HG03097 (cell line): ENCODE data around the gene DNAJC8.

Experiments used
- ATAC-seq: cut with Tn5 transposase; IDR thresholded peaks from one replicate; pipeline ENCODE4 v1.9.1; 2021; ENCODE audit not compliant: unreplicated experiment, low FRiP score

The DNAJC8 gene

DNA sequence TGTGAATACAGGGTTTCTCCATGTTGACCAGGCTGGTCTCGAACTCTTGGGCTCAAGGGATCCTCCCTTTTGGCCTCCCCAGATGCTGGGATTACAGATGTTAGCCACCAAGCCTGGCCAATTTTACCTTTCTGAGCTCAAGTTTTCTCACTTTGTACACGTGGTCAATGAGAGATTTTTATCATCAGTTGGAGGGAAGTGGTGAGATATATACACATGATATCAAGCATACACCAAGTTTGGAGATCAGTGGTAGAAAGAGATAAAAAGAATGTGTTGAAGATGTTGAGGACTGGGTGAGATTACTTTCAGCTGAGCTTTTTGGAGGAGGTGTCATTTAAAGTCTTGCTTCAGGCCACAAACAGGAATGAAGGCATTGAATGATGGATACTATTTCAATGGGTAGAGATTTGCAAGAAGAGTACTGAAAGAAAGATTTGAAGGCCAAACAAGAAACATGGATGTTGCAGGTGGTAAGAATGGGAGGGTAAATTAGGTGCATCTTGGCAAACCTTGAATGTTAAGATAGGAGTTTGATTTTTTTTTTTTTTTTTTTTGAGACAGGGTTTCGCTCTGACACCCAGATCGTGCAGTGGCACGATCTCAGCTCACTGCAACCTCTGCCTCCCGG, 23.5 kb upstream of the DNAJC8 start:
- no peak for ATAC-seq

DNA sequence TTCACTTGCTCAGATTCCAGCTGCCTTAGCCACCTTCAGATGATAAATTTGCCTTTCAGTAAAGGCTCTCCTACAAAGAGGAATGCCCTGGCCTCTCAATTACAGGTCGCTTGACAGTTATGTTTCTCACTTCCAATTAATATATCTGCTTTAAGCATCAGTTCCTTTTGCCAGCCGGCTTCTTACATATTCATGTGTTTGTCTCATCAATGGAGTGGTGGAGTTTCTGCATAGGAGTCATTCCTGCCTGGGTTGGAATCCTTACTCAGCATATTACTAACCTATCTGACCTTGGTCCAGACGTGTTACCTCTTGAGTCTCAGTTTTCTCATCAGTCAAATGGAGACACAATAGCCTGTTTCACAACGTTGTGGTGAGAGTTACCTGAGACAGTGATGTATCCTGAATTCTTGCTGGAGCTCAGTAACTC, 17.1 kb upstream of the DNAJC8 start:
- ATAC-seq: no peak

DNA sequence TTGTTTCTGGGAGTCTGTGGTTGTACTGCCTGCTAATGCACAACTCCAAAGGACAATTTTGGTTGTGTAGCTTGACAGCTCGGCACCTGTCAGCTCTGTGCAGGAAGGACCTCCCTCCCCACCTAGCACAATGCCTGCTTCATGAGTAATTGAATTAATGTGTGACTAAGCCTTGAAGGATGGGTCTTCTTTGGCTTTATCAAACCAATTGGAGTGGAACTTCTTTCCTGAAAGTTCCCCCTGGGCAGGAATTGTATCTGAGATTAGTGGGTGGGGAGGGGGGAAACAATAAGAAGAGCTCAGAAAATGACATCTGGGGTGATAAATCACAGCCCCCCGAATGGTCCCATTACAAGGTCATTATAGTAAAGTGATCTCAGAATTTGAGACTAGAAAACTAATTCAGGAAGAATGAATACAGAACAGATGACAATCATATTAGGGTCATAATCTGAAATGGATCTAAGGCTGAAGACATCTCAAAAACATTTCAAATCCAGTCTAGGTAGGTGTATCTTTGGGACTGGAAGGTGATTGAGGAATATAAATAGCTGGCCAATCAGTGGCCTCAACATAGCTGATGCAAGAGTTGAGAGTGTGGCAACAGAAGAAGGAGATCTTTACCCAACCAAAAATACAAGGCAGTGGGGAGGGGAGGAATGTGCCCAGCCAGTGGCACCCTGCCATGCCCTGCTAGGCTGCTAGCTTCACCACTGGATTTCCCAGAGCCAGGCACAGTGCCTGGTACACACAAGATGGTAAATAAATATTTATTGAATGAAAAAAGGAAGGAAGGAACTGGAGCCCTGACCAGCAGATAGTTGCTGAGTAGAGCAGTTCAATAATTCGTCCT, 16.4 kb upstream of the DNAJC8 start:
- no peak for ATAC-seq

DNA sequence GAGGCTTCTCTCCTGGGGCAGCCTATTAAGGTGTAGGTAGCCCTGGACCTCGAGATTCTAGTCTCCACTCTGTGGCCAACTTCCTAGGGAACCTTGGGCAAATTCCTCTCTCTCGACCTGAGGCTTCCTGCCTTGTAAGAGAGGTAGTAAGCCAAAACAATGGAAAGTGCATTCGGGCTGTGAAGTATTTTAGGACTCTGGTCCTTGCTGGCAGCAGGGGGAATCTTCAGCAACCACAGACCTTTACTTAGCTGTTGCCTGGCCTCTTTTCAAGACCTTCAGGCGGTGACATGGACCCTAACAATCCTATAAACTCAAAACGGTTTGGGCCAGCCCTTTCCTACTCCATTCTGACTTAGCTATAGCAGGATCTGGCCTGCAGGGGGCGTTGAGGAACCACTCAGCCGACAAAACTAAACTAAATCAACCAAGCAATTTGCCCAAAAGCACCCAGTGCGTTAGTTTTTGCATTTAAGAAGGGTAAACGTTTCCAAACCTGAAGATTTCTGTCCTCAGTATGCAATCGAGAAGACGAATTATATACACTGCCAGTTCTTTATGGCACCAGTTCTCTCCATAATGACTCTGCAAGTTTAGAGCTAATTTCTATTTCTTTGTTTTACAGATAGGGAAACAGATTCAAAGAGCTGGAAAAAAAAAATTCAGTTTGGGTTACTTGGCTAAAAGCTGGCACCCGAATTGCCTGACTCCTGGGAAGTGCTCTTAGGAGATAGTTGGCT, 15.6 kb upstream of the DNAJC8 start:
- ATAC-seq: no peak

DNA sequence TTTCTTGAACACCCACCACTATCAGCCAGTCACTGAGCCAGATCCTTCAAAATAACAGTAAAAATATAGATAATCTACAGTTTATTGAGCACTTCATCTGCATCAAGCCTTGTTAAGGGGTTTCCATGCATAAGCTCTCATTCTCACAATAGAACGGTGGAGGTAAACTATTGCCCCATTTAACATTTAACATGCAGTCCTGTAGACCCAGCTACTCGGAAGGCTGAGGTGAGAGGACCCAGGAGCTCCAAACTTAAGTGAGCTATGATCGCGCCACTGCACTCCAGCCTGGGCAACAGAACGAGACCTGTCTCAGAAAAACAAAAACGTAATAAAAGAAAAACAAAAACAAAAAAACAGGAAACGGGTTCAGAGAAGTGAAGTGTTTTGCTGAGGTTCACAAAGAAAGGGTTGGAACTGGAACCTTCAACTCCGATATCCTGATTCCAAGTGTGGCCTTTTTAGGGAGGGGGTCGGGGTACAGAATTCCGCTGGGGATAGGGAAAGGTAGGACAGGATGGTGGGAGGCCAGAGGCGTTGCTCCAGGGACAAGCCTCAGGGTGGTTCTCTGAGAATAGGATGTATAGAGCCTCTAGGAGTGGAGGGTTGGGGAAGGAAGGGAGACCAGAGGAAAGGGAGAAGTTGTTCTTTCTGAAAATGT, 14.9 kb upstream of the DNAJC8 start:
- no peak for ATAC-seq

DNA sequence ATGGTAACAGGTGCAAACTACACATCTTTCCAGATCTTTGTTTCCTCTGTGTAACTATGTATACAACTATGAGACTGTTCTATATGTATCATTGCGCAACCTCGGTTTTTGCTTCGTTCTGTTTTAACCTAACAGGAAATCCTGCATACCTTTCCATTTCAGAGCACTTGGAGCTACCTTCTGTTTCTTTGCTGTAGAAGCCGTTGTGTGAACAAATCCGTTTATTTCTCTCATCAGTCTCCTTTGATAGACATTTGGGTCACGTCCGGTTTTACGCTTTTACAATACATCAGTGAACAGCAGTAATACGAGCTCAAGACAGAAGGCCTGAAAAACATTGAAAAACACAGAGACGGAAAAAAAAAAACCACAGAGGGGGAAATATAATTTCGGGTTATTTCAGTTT, 13.6 kb upstream of the DNAJC8 start:
- peak; percentile 27 for ATAC-seq

DNA sequence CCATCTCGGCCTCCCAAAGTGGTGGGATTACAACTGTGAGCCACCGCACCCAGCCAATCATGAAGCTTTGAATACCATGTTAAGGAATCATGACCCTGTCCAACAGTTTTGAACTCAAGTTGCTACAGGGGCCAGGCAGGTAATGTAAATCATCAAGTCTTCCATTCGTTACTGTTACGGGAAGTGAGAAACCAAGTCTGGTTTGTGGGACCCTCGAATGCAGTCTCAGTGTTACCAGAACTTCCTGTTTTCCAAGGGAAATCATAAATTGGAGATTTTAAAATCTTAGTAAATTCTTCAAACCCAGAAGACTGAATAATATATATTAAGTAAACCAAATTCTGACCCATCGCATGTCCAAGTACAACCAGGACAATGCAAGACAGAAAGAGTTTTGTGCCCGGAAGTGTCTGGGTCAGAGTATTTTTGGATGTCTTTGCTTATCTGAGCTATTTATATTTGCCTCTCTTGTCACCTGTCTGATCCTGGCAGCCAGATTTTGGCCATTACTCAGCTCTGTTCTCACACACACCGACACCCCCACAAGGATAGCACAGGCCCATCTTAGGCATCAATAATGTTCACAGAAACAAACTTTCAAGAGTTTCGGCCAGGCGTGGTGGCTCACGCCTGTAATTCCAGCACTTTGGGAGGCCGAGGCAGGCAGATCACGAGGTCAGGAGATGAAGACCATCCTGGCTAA, 11.9 kb upstream of the DNAJC8 start:
- ATAC-seq: no peak

DNA sequence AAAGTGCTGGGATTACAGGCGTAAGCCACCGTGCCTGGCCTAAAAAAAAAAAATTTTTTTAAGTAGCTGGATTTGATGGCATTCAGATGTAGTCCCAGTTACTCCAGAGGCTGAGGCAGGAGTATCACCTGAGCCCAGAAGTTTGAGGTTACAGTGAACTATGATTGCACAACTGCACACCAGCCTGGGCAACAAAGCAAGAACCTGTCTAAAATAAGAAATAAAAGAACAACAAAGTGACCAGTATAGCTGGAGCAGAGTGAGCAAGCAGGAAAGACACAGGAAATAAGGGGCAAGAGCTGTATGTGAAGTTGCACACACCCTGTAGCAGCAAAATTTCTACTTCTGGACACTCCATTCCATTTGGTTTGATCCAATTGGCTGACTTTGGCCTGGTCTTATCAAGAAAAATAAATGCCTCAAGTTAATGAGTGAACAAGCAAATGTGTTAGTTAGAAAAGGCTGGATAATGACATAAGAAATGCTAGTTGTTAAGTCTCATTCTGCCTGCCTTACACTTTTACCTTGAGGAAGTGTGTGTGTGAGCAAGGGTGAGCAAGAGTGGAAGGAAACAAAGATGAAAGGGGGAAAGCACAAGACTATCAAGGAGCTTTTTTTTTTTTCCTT, 11.0 kb upstream of the DNAJC8 start:
- ATAC-seq: no peak

DNA sequence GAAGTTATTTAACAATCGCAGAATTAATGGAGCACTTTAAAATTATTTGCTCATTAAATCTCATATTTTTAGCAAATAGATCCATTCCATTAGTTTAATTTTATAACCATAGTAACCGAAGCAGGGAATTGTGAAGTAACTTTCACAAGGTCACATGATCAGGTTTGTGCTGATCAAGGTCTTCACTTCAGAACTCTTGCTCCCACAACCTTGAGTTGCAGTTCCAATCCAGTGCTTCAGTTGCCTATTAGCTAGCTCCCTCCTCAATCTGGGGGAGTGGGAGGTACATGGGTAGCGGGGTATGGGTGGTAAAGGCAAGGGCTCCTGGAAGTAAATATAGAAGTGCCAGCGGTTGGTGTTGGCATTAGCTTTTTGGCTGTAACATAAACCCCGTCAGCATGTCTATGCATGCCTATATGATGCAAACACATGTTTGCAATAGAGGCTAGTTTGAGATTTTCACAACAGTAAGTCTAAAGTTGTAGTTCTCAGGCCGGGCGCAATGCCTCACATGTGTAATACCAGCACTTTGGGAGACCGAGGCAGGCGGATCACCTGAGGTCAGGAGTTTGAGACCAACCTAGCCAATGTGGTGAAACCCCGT, 8.9 kb upstream of the DNAJC8 start:
- ATAC-seq: no peak

DNA sequence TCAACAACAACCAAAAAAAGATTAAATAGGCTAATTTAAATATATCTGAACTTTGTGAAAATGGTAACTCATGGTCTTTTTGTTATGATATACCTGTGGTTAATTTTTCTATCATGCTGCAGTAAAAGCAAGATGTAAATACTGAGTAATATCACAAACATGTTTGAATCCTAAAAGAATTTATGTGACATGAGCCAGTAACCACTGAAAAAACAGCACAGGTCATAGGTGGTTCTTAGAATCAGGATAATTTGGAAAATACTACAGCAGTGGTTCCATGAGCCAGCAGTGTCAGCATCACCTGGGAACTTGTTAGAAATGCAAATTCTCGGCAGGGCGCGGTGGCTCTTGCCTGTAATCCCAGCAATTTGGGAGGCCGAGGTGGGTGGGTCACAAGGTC, 7.2 kb upstream of the DNAJC8 start:
- ATAC-seq: no peak

DNA sequence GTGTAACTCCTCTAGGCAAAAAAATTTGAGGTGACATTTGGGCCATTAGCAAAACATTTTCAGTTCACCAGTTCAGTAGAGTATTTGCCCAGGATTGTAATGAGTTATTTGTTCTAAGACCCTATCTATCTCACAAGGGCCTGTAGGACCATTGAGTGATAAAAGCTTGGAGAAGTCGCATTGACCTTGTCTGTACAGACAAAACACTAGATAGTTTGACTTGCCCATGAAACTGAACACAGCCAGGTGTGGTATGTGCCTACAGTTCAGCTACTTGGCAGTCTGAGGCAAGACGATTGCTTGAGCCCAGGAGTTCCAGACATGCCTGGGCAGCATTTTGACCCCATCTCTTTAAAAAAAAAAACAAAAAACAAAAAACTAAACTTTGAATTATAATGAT, 6.2 kb upstream of the DNAJC8 start:
- ATAC-seq: no peak

DNA sequence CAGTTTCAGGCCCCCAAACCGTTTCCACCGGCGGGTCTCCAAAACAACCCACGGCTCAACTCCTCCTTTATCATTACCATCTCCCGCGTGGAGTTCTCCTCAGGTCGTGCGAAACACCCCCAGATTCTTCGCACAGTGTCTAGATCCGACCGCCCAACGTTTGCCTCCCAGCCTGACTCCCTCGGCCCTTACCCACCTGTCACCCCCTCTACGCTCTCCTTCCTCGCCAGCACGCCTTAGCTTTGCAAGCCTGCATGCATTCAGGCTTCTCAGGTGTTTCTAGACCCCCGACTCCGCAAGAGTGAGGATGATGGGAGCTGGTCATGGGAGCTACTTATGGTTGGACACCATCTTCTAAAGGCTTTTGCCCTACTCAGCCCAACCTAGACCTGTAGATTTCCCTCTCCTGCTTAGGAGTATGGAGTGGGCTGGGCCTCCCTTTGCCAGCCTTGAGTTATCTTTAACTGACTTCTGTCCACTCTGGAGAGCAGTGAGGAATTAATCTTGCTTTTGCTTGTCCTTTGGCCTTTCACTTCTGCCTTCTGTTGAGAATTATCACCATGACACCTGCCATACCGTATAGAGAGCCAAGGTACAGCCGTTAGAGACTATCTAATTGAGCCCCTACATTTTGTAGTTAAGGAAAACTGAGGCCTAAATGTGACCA, 4.0 kb upstream of the DNAJC8 start:
- no peak for ATAC-seq

DNA sequence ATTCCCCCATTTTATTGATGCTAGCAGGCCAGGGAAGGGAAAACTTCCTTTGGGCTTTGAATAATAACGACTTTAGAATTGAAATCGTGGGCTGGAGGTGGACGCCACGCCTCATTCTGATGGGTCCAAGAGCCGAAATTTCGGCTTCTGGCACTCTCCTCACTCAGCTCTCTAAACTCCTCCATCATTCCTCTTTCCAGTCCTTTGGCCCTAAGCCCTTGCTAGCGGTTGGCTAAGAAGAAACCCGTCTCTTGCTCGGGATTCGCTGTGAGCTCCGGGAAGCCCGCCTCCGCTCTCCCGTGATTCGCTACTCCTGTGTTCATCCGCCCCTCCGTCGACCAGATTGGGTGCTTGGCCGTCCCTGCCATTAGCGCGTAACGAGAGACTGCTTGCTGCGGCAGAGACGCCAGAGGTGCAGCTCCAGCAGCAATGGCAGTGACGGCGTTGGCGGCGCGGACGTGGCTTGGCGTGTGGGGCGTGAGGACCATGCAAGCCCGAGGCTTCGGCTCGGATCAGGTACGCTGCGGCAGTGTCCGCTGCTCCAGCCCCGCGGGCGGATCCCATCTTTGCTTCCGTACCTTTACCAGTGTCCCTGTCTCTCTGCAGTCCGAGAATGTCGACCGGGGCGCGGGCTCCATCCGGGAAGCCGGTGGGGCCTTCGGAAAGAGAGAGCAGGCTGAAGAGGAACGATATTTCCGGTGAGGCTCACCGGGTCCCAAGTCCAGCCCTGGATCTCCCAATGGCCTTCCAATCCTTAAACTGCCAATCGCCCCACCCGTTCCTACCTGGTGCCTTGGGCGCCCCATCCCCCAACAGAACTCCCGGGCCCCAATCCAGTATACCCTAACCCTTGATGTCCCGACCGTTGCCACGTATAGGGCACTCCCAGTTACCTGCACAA, 3.2 kb upstream of the DNAJC8 start, which contains the start of gene ATP5IF1:
TSS of gene ATP5IF1 (plus strand) at position 370 of the 901 bp plus-strand sequence. CDS start at position 430, 60 bp downstream.
- peak; percentile 76 for ATAC-seq

DNA sequence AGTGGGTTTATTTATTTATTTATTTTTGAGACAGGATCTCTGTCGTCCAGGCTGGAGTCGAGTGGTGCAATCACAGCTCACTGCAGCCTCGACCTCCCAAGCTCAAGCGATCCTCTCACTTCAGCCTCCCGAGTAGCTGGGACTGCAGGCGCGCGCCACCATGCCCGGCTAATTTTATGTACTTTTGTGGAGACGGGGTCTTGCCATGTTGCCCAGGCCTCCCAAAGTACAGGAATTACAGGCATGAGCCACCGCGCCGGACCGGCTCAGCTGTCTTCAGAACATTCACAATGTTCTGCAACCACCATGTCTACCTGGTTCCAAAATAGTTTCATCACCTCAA, 406 bp upstream of the DNAJC8 start:
- no peak for ATAC-seq

DNA sequence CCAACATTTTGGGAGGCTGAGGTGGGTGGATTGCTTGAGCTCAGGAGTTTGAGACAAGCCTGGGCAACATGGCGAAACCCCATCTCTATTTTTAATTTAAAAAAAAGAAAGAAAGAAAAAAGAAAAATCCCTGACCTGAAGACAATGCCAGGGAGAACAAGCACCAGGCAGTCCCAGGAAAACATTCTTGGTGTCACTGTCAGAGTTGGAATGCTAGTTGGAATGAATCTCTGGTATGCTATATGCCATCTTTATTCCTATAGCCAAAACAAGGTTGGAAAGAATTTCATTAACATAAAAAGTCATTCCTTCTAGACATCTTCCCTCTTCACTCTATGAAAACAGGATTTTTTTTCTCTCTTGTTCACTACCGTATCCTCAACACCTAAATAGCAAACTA, 2.8 kb downstream of the DNAJC8 start:
- no peak for ATAC-seq

DNA sequence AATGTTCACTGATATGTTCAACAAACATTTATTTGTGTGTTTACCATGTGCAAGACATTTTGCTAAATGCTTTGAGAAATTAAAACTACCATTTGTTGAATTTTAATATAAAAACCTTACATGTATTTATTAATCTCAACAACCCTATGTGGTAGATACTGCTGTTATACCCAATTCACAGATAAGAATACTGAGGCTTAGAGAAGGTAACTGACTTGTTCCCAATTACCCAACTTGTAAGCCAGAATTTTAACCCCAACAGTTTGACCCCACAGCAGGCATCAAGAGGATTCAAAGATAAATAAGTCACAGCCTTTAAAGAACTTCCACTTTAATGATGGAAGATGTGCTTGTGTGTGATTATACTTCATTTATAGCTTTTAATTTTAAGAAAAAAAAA, 3.7 kb downstream of the DNAJC8 start:
- no peak for ATAC-seq

DNA sequence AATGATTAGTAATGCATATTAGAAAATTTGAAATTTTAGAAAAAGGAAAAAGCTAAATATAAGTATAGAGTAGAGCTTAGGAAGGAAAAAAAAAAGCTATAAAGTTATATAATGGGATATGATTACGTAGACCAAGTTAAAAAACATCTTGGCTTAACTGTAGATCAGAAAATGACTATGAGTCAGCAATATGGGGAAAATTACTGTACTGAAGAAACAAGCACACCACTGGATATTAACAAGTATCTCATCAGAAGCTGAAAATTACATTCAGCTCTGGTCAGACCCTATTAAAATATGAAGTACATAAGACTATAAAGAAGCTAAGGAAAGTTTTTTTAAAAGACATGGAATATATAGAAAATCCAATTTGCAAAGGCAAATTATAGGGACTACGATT, 19.5 kb downstream of the DNAJC8 start:
- ATAC-seq: no peak

DNA sequence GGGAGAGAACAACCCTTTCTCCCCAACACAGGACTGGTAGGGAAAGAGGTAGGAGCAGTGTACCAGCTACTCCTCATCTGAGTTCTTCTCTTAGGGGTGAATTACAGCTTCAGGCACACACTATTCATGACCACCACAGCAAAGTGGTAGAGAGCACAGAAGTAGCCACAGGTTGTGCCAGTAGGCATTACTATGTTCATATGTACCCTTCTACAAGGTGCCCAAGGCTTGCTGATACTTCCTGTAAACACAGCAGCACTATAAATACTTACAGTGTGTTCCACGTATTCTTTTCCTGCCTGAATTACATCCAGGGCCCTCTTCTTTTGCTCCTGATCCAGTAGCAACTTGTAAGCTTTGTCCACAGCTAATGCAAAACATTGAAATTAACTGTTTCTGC, 23.1 kb downstream of the DNAJC8 start:
- ATAC-seq: no peak
